Activated naive CD4-positive, alpha-beta T cell treated with anti-CD3 and anti-CD28 coated beads for 36 hours (primary cell): ENCODE data around the gene KRTAP4-8. TPM values are rescaled to one million over a fixed set of nuclear protein-coding genes. Genes with fewer than 3 reads are reported as not detected.
"Not testable (repeated sequence)": the region's sequence is repeated elsewhere in the genome, so short reads cannot be mapped to it uniquely, and the experiment has no call there.

Source experiments
- CTCF ChIA-PET: fragments of 350-600 bp; sonication (Branson Sonifier 250); formaldehyde crosslinking; loops from one replicate; lab custom pipeline; 2021; ENCODE audit warnings: antibody characterized with exemption; lab: Charles Lee
- DNase-seq: peaks from one replicate; pipeline ENCODE4 v3.0.0-alpha.2; 2020
- H3K27ac Mint-ChIP-seq: one replicate; pipeline ENCODE4 v1.8.0; 2021; ENCODE audit warnings: mild to moderate bottlenecking, mixed read lengths
- H3K27me3 Mint-ChIP-seq: one replicate; pipeline ENCODE4 v1.8.0; 2021; ENCODE audit warnings: low read depth, mixed read lengths
- H3K36me3 Mint-ChIP-seq: one replicate; pipeline ENCODE4 v1.8.0; 2021; ENCODE audit warnings: low read depth, mixed read lengths
- H3K4me1 Mint-ChIP-seq: one replicate; pipeline ENCODE4 v1.8.0; 2021; ENCODE audit warnings: low read depth, mixed read lengths
- H3K4me3 Mint-ChIP-seq: one replicate; pipeline ENCODE4 v1.8.0; 2021; ENCODE audit warnings: mild to moderate bottlenecking, moderate library complexity, mixed read lengths
- H3K9me3 Mint-ChIP-seq: one replicate; pipeline ENCODE4 v1.8.0; 2021; ENCODE audit warnings: mixed read lengths
- intact Hi-C: fragments of 100-400 bp; cut with micrococcal nuclease; formaldehyde crosslinking; loops from one replicate; pipeline ENCODE4 v1.15.1; 2023
- total RNA-seq, 2 experiments: library from RNA; stranded (reverse); gene quantifications; one replicate each; pipeline ENCODE4 v1.2.3, GENCODE V29; 2021

KRTAP4-8 gene
- total RNA-seq, 2 experiments from 2014 or later = not detected

- Mint-ChIP-seq H3K27me3 (peaks cover 30% of the 10 kb centered on the region), H3K4me1 (no peaks in the 10 kb centered on the region), H3K36me3 (no peaks in the 10 kb centered on the region), H3K9me3 (no peaks in the 10 kb centered on the region), H3K4me3 (no peak overlapping the region), H3K27ac (no peak overlapping the region)
- CTCF ChIA-PET = no interaction called here
- DNase-seq = no peak
- intact Hi-C loops = no loop called here
Measured at GRCh38 chr17:41057547-41057946, 40.4 kb downstream of the KRTAP4-8 start.

DNA sequence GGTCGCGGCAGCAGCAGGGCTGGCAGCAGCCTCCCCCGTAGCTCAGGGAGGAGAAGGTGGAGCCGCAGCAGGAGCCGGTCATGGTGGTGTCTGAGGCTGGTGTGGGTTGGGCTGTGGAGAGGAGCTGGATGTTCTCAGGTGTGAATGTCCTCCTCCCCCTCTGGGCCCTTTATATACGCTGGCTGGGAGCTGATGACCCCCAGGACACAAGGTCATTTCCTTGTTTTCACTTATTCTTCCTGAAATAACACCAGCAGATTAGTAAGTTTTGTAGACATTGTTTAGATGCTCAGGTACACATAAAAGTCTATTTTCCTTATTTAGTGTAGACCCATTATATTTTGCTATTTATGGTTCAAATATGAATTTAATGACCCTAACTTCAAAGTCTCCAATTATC is 42.8 kb downstream of the KRTAP4-8 start, which contains the start of gene KRTAP2-2:
Gene KRTAP2-2 (minus strand): TSS at position 101 of the 400 bp plus-strand sequence. CDS start 19 bp downstream, at position 82.
- H3K9me3 Mint-ChIP-seq, H3K27ac Mint-ChIP-seq, H3K4me1 Mint-ChIP-seq, H3K36me3 Mint-ChIP-seq, DNase-seq, H3K4me3 Mint-ChIP-seq, CTCF ChIA-PET, intact Hi-C loops: not testable (repeated sequence)
- H3K27me3 Mint-ChIP-seq = peaks cover 21% of the 10 kb centered on the region

DNA sequence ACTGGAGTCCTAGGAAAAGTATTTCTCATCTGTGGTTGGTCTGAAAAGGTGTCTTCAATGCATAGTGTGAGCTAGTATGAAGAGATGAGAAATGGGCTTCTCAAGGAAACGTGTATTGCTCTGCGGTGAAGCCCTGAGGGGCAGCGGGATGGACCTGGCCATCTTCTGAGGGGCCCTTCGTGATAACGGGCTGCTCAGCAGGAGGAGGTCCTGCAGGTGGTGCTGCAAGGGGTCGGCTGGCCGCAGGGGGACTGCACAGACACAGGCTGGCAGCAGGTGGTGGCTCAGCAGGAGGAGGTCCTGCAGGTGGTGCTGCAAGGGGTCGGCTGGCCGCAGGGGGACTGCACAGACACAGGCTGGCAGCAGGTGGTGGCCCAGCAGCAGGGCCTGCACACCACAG is 43.4 kb downstream of the KRTAP4-8 start:
- intact Hi-C loops, DNase-seq, H3K9me3 Mint-ChIP-seq, H3K27ac Mint-ChIP-seq, H3K4me3 Mint-ChIP-seq, H3K4me1 Mint-ChIP-seq, CTCF ChIA-PET, H3K36me3 Mint-ChIP-seq: not testable (repeated sequence)
- H3K27me3 Mint-ChIP-seq = peaks cover 22% of the 10 kb centered on the region

GRCh38 chr17:41054025-41054424 is 43.9 kb downstream of the KRTAP4-8 start:
- intact Hi-C loops = no loop called here
- Mint-ChIP-seq H3K4me3 (no peak overlapping the region), H3K27me3 (peaks cover 18% of the 10 kb centered on the region), H3K4me1 (no peaks in the 10 kb centered on the region), H3K9me3 (no peaks in the 10 kb centered on the region), H3K36me3 (no peaks in the 10 kb centered on the region), H3K27ac (no peak overlapping the region)
- DNase-seq = no peak
- CTCF ChIA-PET = no interaction called here

GRCh38 chr17:41052566-41052965 is 45.4 kb downstream of the KRTAP4-8 start:
- intact Hi-C loops = no loop called here
- no peak for DNase-seq
- Mint-ChIP-seq H3K4me1 (no peaks in the 10 kb centered on the region), H3K27me3 (peaks cover 20% of the 10 kb centered on the region), H3K9me3 (no peaks in the 10 kb centered on the region), H3K36me3 (no peaks in the 10 kb centered on the region), H3K4me3 (no peak overlapping the region), H3K27ac (no peak overlapping the region)
- CTCF ChIA-PET = no interaction called here

GRCh38 chr17:41049110-41049509 is 48.8 kb downstream of the KRTAP4-8 start:
- H3K27me3 Mint-ChIP-seq = peaks cover 29% of the 10 kb centered on the region
- H3K36me3 Mint-ChIP-seq = no peaks in the 10 kb centered on the region
- no peak for DNase-seq
- CTCF ChIA-PET = no interaction called here
- H3K9me3 Mint-ChIP-seq = no peaks in the 10 kb centered on the region
- no peak overlapping the region for H3K27ac Mint-ChIP-seq
- intact Hi-C loops = no loop called here
- H3K4me3 Mint-ChIP-seq = no peak overlapping the region
- H3K4me1 Mint-ChIP-seq = peaks cover 1% of the 10 kb centered on the region

DNA sequence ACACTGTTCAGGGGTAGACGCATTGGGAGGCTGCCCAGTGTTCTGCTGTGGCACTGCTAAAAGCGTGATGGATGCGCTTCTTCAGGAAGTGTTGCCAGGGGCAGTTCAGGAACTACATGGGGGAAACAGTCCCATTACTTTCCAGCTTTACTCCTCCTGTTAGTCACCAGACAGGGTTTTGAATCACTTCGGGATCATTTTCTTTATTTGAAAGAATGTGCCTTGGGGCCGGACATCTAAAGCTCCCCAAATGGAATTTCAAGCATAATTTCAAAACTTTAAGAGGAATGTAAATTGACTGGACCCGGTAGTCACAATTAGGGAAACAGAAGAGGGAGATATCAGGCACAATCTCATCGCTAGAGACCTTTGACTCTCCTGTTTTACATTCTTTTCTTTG is 49.5 kb downstream of the KRTAP4-8 start:
- Mint-ChIP-seq H3K27me3 (peaks cover 29% of the 10 kb centered on the region), H3K9me3 (peaks cover 3% of the 10 kb centered on the region), H3K36me3 (no peaks in the 10 kb centered on the region), H3K27ac (no peak overlapping the region), H3K4me1 (peaks cover 4% of the 10 kb centered on the region), H3K4me3 (no peak overlapping the region)
- CTCF ChIA-PET = no interaction called here
- DNase-seq = no peak
- intact Hi-C loops = no loop called here

Other genes starting within 250 kb of the KRTAP4-8 start
- not detected for gene KRT12, start 230.9 kb downstream of the KRTAP4-8 start, total RNA-seq
- not detected for gene KRT20, start 212.9 kb downstream of the KRTAP4-8 start, total RNA-seq
- not detected for gene KRT23, start 160.5 kb downstream of the KRTAP4-8 start, total RNA-seq
- gene KRT39, start 131.2 kb downstream of the KRTAP4-8 start, total RNA-seq = not detected
- not detected for gene KRT40, start 113.8 kb downstream of the KRTAP4-8 start, total RNA-seq
- not detected for gene KRTAP3-3, start 104.0 kb downstream of the KRTAP4-8 start, total RNA-seq
- gene KRTAP3-2, start 98.2 kb downstream of the KRTAP4-8 start, total RNA-seq = not detected
- not detected for gene KRTAP3-1, start 89.0 kb downstream of the KRTAP4-8 start, total RNA-seq
- not detected for gene KRTAP1-5, start 70.9 kb downstream of the KRTAP4-8 start, total RNA-seq
- gene KRTAP1-4, start 67.9 kb downstream of the KRTAP4-8 start, total RNA-seq = not detected
- not detected for gene KRTAP1-3, start 63.3 kb downstream of the KRTAP4-8 start, total RNA-seq
- not detected for gene KRTAP1-1, start 56.7 kb downstream of the KRTAP4-8 start, total RNA-seq
- gene KRTAP2-1, start 50.8 kb downstream of the KRTAP4-8 start, total RNA-seq = not detected
- not detected for gene KRTAP2-2, start 42.9 kb downstream of the KRTAP4-8 start, total RNA-seq
- gene KRTAP2-3, start 38.0 kb downstream of the KRTAP4-8 start, total RNA-seq = not detected
- gene KRTAP2-4, start 32.3 kb downstream of the KRTAP4-8 start, total RNA-seq = not detected
- not detected for gene KRTAP4-7, start 14.0 kb downstream of the KRTAP4-8 start, total RNA-seq
- gene KRTAP4-16, start 4.1 kb upstream of the KRTAP4-8 start, total RNA-seq = not detected
- gene KRTAP4-9, start 7.2 kb upstream of the KRTAP4-8 start, total RNA-seq = not detected
- not detected for gene KRTAP4-11, start 20.2 kb upstream of the KRTAP4-8 start, total RNA-seq
- gene KRTAP4-12, start 26.0 kb upstream of the KRTAP4-8 start, total RNA-seq = not detected
- gene KRTAP4-6, start 42.4 kb upstream of the KRTAP4-8 start, total RNA-seq = not detected
- gene KRTAP4-5, start 51.7 kb upstream of the KRTAP4-8 start, total RNA-seq = not detected
- not detected for gene KRTAP4-4, start 62.6 kb upstream of the KRTAP4-8 start, total RNA-seq
- not detected for gene KRTAP4-3, start 70.1 kb upstream of the KRTAP4-8 start, total RNA-seq
- gene KRTAP4-2, start 80.1 kb upstream of the KRTAP4-8 start, total RNA-seq = not detected
- not detected for gene KRTAP4-1, start 86.8 kb upstream of the KRTAP4-8 start, total RNA-seq
- gene KRTAP9-1, start 91.7 kb upstream of the KRTAP4-8 start, total RNA-seq = not detected
- not detected for gene KRTAP9-2, start 128.5 kb upstream of the KRTAP4-8 start, total RNA-seq
- gene KRTAP9-3, start 134.3 kb upstream of the KRTAP4-8 start, total RNA-seq = not detected
- gene KRTAP9-8, start 139.9 kb upstream of the KRTAP4-8 start, total RNA-seq = not detected
- gene KRTAP9-4, start 151.5 kb upstream of the KRTAP4-8 start, total RNA-seq = not detected
- not detected for gene KRTAP9-9, start 157.2 kb upstream of the KRTAP4-8 start, total RNA-seq
- gene KRTAP9-6, start 167.2 kb upstream of the KRTAP4-8 start, total RNA-seq = not detected
- gene KRTAP9-7, start 177.6 kb upstream of the KRTAP4-8 start, total RNA-seq = not detected
- gene KRTAP29-1, start 204.7 kb upstream of the KRTAP4-8 start, total RNA-seq = not detected
- under 1 TPM in 1 of 2 experiments, not detected in 1; 0.15 TPM for gene KRTAP16-1, start 211.2 kb upstream of the KRTAP4-8 start, total RNA-seq
- not detected for gene KRTAP17-1, start 217.6 kb upstream of the KRTAP4-8 start, total RNA-seq